Heart left ventricle (tissue), 16 donors: ENCODE data around the gene GGT5. TPM values are rescaled to one million over a fixed set of nuclear protein-coding genes. Genes with fewer than 3 reads are reported as not detected.

ENCODE experiments used
- ATAC-seq, 4 donors: fragments of 200-7000 bp; cut with Tn5 transposase; one replicate each; pipeline ENCODE4 v1.9.1; 2020 to 2022; ENCODE audit warnings: moderate library complexity in 4 of 4, mild to moderate bottlenecking in 3 of 4, moderate number of reproducible peaks in 1 of 4
- DNase-seq, 5 donors: peaks; one replicate each; pipeline ENCODE4 v3.0.0-alpha.2; 2020
- H3K27ac ChIP-seq, 12 donors: fragments of 200-600 bp; sonication (generic) in 4 of 12; one replicate each; pipeline versions ENCODE4 v1.5.0 to v1.8.0; 2016 to 2022; ENCODE audit warnings: mild to moderate bottlenecking in 2 of 12
- H3K27me3 ChIP-seq, 9 donors: fragments of 200-600 bp; sonication (generic) in 2 of 9; one replicate each; pipeline versions ENCODE4 v1.5.1 to v1.8.0; 2016 to 2022; ENCODE audit warnings: mild to moderate bottlenecking in 3 of 9
- H3K36me3 ChIP-seq, 9 donors: fragments of 200-600 bp; sonication (generic) in 2 of 9; one replicate each; pipeline versions ENCODE4 v1.5.0 to v1.8.0; 2018 to 2022; ENCODE audit warnings: mild to moderate bottlenecking in 2 of 9
- H3K4me1 ChIP-seq, 12 donors: fragments of 200-600 bp; sonication (generic) in 4 of 12; one replicate each; pipeline versions ENCODE4 v1.5.0 to v1.8.0; 2016 to 2022; ENCODE audit warnings: mild to moderate bottlenecking in 3 of 12
- H3K4me3 ChIP-seq, 12 donors: fragments of 200-600 bp; sonication (generic) in 4 of 12; one replicate each; pipeline versions ENCODE4 v1.5.0 to v1.8.0; 2017 to 2022; ENCODE audit warnings: mild to moderate bottlenecking in 9 of 12, moderate library complexity in 4 of 12
- H3K9me3 ChIP-seq, 12 donors: fragments of 200-600 bp; sonication (generic) in 4 of 12; one replicate each; pipeline versions ENCODE4 v1.5.0 to v1.8.0; 2016 to 2022; ENCODE audit warnings: mild to moderate bottlenecking in 1 of 12
- CTCF ChIP-seq, 12 donors: fragments of 200-600 bp; sonication (generic) in 4 of 12; IDR thresholded peaks; one replicate each; pipeline versions ENCODE4 v1.5.0 to v1.8.0; 2018 to 2022; ENCODE audit warnings: antibody characterized with exemption in 12 of 12, mild to moderate bottlenecking in 5 of 12
- POLR2A ChIP-seq, 2 donors: fragments of 450-650 bp; IDR thresholded peaks; one replicate each; pipeline ENCODE4 v1.6.1; 2017; ENCODE audit warnings: antibody characterized with exemption in 2 of 2, mild to moderate bottlenecking in 2 of 2, moderate library complexity in 2 of 2
- WGBS, 4 donors: extraction: QIAGEN DNeasy Blood & Tissue Kit in 2 of 4; methylation state at CpG; one replicate each; pipeline versions ENCODE4 v1.1.5 to v1.1.7; 2013 to 2018; 5-methylcytosine and 5-hydroxymethylcytosine counted together
- intact Hi-C, 10 donors: fragments of 100-400 bp; cut with DNase I; formaldehyde crosslinking; loops; one replicate each; pipeline versions ENCODE4 v1.11.1 to v1.14.2; 2022
- polyA plus RNA-seq, 2 donors: library from polyadenylated mRNA; stranded (reverse); fragments of 200-250 nt; gene quantifications; one replicate each; pipeline ENCODE4 v1.2.3, GENCODE V29; 2013
- total RNA-seq, 9 donors: library from RNA; depleted of rRNA in 2 of 9; stranded (reverse); fragments of >200 nt in 2 of 9; fragmentation: NEBNext Ultra II Directional in 3 of 9; extraction: Animal tissue kit (Norgen Biotek cat#: 25700) in 3 of 9; gene quantifications; one replicate each; pipeline versions ENCODE4 v1.1.0 to v1.2.4, GENCODE V29; 2016 to 2023
- donor health status: ischemic (EF 13 %, LVEDD 7.1; RV severe dilation, severe dysfunction).
- donor health status: healthy with polysubstance abuse.
- donor health status: DM: no; HTN: yes; CAD: no.
- donor health status: DM: no; HTN: no; CAD: no.
- donor health status: ischemic (EF 25% LVEDD 6.9; RV normal size, moderate dysfunction).
- donor health status: ischemic (EF 25% LVEDD 5.7; RV mildly dilated, moderate dysfunction).
- donor health status: healthy.
- donor health status: DM: yes; HTN: yes; CAD: no.
- donor health status: ischemic (EF 35%, LVEDD 5.7; RV mildly dilated, moderate dysfunction).
- donor health status: nonischemic (EF 11% LVEDD 7.7; RV severe dilation, severe dysfunction).
- donor health status: DM: yes; HTN: yes; CAD: no.
- donor health status: PGD.
- donor health status: ischemic (EF 29% LVEDD 5.4; RV normal size, mild dysfunction).
- donor health status: nonischemic (EF 23%, LVEDD 6.1; RV moderate dilation, normal function).

Gene GGT5
- total and polyA plus RNA-seq, 11 donors = 6.1 to 71.5 (median 19.6) TPM

GRCh38 chr22:24178502-24179440, 66.1 kb downstream of the GGT5 start:
- DNase-seq = peak in 2 of 5 donors; percentile 23 to 57

GRCh38 chr22:24178021-24178431, 66.9 kb downstream of the GGT5 start:
- H3K36me3 ChIP-seq = peaks cover 0 to 48% (median 23%) of the 10 kb centered on the region in 9 donors
- ATAC-seq (no peak), DNase-seq (peak in 2 of 5 donors; percentile 27 to 53)
- no peak overlapping the region for H3K4me3 ChIP-seq
- intact Hi-C loops = loop anchor here in 4 of 10 donors (5.0 to 10.0 kb wide), 5 partner anchors 71 to 223 kb away; partner anchors contain the start of gene GSTT4 (in 2 of the 4)
- no peak for TF ChIP-seq CTCF (IDR thresholded peaks at IDR 0.05)
- TF ChIP-seq POLR2A (IDR thresholded peaks at IDR 0.05) = no peak
- peaks cover 0 to 72% (median 42%) of the 10 kb centered on the region in 12 donors for H3K4me1 ChIP-seq
- 81 to 93% (median 90%) methylated on average over 8 to 12 of the region's 12 CpGs for WGBS, 4 donors
- no peaks in the 10 kb centered on the region for H3K27me3 ChIP-seq
- peak overlapping the region in 8 of 12 donors; percentile 9 to 84 (median 70) for H3K27ac ChIP-seq
- no peaks in the 10 kb centered on the region for H3K9me3 ChIP-seq

More at GRCh38 chr22:24178502-24179440, 66.1 kb downstream of the GGT5 start:
- H3K9me3 ChIP-seq = no peaks in the 10 kb centered on the region
- intact Hi-C loops = loop anchor here in 4 of 10 donors (5.0 to 10.0 kb wide), 5 partner anchors 71 to 224 kb away; partner anchors contain the start of gene GSTT4 (in 2 of the 4)
- peak in 3 of 12 donors; percentile 18 to 24 (median 21) for TF ChIP-seq CTCF (IDR thresholded peaks at IDR 0.05)
- no peak for TF ChIP-seq POLR2A (IDR thresholded peaks at IDR 0.05)
- no peak for ATAC-seq
- H3K4me1 ChIP-seq = peaks cover 0 to 72% (median 42%) of the 10 kb centered on the region in 12 donors
- H3K27me3 ChIP-seq = no peaks in the 10 kb centered on the region
- 86 to 89% (median 88%) methylated on average over 16 to 21 of the region's 21 CpGs for WGBS, 4 donors
- no peak overlapping the region for H3K4me3 ChIP-seq
- peak overlapping the region in 6 of 12 donors; percentile 9 to 84 (median 74) for H3K27ac ChIP-seq
- H3K36me3 ChIP-seq = peaks cover 0 to 40% (median 16%) of the 10 kb centered on the region in 9 donors

GRCh38 chr22:24177456-24177855, 67.4 kb downstream of the GGT5 start:
- H3K27me3 ChIP-seq = no peaks in the 10 kb centered on the region
- peak overlapping the region in 11 of 12 donors; percentile 36 to 85 (median 74) for H3K27ac ChIP-seq
- no peaks in the 10 kb centered on the region for H3K9me3 ChIP-seq
- H3K4me3 ChIP-seq = no peak overlapping the region
- intact Hi-C loops = loop anchor here in 4 of 10 donors (2.0 to 10.0 kb wide), 6 partner anchors 45 to 223 kb away; partner anchors contain the start of gene GSTT4 (in 2 of the 4)
- DNase-seq = peak in 2 of 5 donors; percentile 24 to 53
- peaks cover 0 to 71% (median 42%) of the 10 kb centered on the region in 12 donors for H3K4me1 ChIP-seq
- WGBS, 4 donors = 81 to 93% (median 88%) methylated on average over 7 to 10 of the region's 10 CpGs
- peaks cover 0 to 53% (median 29%) of the 10 kb centered on the region in 9 donors for H3K36me3 ChIP-seq
- ATAC-seq = no peak
- TF ChIP-seq CTCF (IDR thresholded peaks at IDR 0.05) (no peak), POLR2A (IDR thresholded peaks at IDR 0.05) (no peak)
